Erythroblast (primary cell): ENCODE measurements around the gene CD300C.

Source experiments
- GATA1 ChIP-seq: IDR thresholded peaks from 2 replicates; pipeline ENCODE4 v1.6.1; 2011; ENCODE audit warnings: low read depth, mild to moderate bottlenecking, control low read depth, low read length, moderate library complexity
- POLR2A ChIP-seq: IDR thresholded peaks from 2 replicates; pipeline ENCODE4 v1.6.1; 2011; ENCODE audit warnings: mild to moderate bottlenecking, low read length

GRCh38 chr17:74532115-74532514, 13.8 kb downstream of the CD300C start:
- no peak for TF ChIP-seq GATA1
- TF ChIP-seq POLR2A, result no peak
